Sigmoid colon (tissue), 7 donors: Measurements from ENCODE around the gene MXRA8. TPM values are rescaled to one million over a fixed set of nuclear protein-coding genes. Genes with fewer than 3 reads are reported as not detected.

Experiments used
- DNase-seq: peaks from one replicate; pipeline ENCODE4 v3.0.0-alpha.2; 2019
- H3K27ac ChIP-seq, 4 donors: fragments of 200-600 bp; sonication (generic); one replicate each; pipeline ENCODE4 v1.5.1; 2016 to 2019; ENCODE audit warnings: mild to moderate bottlenecking in 1 of 4
- H3K27me3 ChIP-seq, 3 donors: fragments of 200-600 bp; sonication (generic); one replicate each; pipeline ENCODE4 v1.5.1; 2019; ENCODE audit warnings: mild to moderate bottlenecking in 1 of 3
- H3K36me3 ChIP-seq, 4 donors: fragments of 200-600 bp; sonication (generic); one replicate each; pipeline ENCODE4 v1.5.1; 2016 to 2019
- H3K4me1 ChIP-seq, 4 donors: fragments of 200-600 bp; sonication (generic); one replicate each; pipeline ENCODE4 v1.5.1; 2017 to 2019
- H3K4me3 ChIP-seq, 4 donors: fragments of 200-600 bp; sonication (generic); one replicate each; pipeline ENCODE4 v1.5.1; 2017 to 2019; ENCODE audit warnings: mild to moderate bottlenecking in 2 of 4, moderate library complexity in 1 of 4
- H3K9me3 ChIP-seq, 4 donors: fragments of 200-600 bp in 3 of 4; sonication (generic) in 3 of 4; one replicate each; pipeline versions ENCODE4 v1.5.1 to v1.6.1; 2013 to 2019
- EP300 ChIP-seq, 4 donors: sonication (generic); formaldehyde crosslinking; IDR thresholded peaks; one replicate each; pipeline ENCODE4 v1.6.1; 2017; ENCODE audit warnings: antibody characterized with exemption in 4 of 4
- POLR2A ChIP-seq, 2 donors: fragments of 450-650 bp; IDR thresholded peaks; one replicate each; pipeline ENCODE4 v1.6.1; 2016; ENCODE audit warnings: antibody characterized with exemption in 2 of 2, mild to moderate bottlenecking in 2 of 2, moderate library complexity in 2 of 2
- POLR2AphosphoS5 ChIP-seq, 4 donors: sonication (generic); formaldehyde crosslinking; IDR thresholded peaks; one replicate each; pipeline ENCODE4 v1.6.1; 2017; ENCODE audit warnings: antibody characterized with exemption in 4 of 4
- WGBS, 2 donors: extraction: QIAGEN DNeasy Blood & Tissue Kit; methylation state at CpG; one replicate each; pipeline ENCODE4 v1.1.7; 2013; 5-methylcytosine and 5-hydroxymethylcytosine counted together
- intact Hi-C: fragments of 100-400 bp; cut with DNase I; formaldehyde crosslinking; loops from one replicate; pipeline ENCODE4 v1.15.1; 2023
- polyA plus RNA-seq, 3 donors: library from polyadenylated mRNA; stranded (reverse); fragments of 200-250 nt; gene quantifications; one replicate each; pipeline ENCODE4 v1.2.3, GENCODE V29; 2013
- total RNA-seq, 4 donors: library from RNA; depleted of rRNA; stranded (reverse); fragments of >200 nt; gene quantifications; one replicate each; pipeline ENCODE4 v1.1.0, GENCODE V29; 2016
- TF ChIP-seq, protein P1 (sequence below), 4 experiments: fragments of 450-650 bp in 3 of 4; fragments of 200-600 bp in 1 of 4; IDR thresholded peaks; one replicate each; pipeline ENCODE4 v1.5.1; 2016 to 2019; ENCODE audit warnings: antibody characterized with exemption in 4 of 4, mild to moderate bottlenecking in 3 of 4, moderate library complexity in 2 of 4
- donor health status: healthy with polysubstance abuse.
- donor health status: Bipolar disorder and iron deficiency.
- donor health status: healthy.

Gene MXRA8
- total and polyA plus RNA-seq, 7 donors, result 2.8 to 234 (median 78.8) TPM

DNA sequence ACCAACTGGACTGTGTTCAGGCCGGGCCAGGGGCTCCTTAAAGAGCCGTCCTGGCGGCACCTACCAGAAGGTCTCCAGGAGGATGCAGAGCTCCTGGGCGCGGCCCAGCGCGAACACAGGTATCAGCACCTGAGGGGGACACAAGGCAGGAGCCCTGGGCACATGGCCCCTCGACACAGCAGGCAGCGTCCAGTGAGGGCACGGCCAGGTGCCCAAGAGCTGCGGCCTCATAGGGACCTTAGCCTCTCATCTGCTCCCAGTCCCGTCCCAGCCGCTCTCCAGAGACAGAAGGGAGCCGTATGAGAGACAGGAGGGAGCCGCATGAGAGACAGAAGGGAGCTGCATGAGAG, 44.1 kb downstream of the MXRA8 start:
- no peak for DNase-seq
- H3K27me3 ChIP-seq, result no peaks in the 10 kb centered on the region
- H3K27ac ChIP-seq, result no peak overlapping the region
- no peak overlapping the region for H3K4me3 ChIP-seq
- no peak for TF ChIP-seq POLR2AphosphoS5 (IDR thresholded peaks at IDR 0.05)
- no peak for TF ChIP-seq POLR2A (IDR thresholded peaks at IDR 0.05)
- TF ChIP-seq, protein P1, sequence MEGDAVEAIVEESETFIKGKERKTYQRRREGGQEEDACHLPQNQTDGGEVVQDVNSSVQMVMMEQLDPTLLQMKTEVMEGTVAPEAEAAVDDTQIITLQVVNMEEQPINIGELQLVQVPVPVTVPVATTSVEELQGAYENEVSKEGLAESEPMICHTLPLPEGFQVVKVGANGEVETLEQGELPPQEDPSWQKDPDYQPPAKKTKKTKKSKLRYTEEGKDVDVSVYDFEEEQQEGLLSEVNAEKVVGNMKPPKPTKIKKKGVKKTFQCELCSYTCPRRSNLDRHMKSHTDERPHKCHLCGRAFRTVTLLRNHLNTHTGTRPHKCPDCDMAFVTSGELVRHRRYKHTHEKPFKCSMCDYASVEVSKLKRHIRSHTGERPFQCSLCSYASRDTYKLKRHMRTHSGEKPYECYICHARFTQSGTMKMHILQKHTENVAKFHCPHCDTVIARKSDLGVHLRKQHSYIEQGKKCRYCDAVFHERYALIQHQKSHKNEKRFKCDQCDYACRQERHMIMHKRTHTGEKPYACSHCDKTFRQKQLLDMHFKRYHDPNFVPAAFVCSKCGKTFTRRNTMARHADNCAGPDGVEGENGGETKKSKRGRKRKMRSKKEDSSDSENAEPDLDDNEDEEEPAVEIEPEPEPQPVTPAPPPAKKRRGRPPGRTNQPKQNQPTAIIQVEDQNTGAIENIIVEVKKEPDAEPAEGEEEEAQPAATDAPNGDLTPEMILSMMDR (IDR thresholded peaks at IDR 0.05), result no peak
- no peak for TF ChIP-seq EP300 (IDR thresholded peaks at IDR 0.05)
- peaks cover 24 to 67% (median 40%) of the 10 kb centered on the region in 4 donors for H3K36me3 ChIP-seq
- no peaks in the 10 kb centered on the region for H3K9me3 ChIP-seq
- intact Hi-C loops, result no loop called here
- peaks cover 0 to 50% (median 45%) of the 10 kb centered on the region in 4 donors for H3K4me1 ChIP-seq
- 94 to 96% methylated on average over 15 of the region's 15 CpGs for WGBS, 2 donors

DNA sequence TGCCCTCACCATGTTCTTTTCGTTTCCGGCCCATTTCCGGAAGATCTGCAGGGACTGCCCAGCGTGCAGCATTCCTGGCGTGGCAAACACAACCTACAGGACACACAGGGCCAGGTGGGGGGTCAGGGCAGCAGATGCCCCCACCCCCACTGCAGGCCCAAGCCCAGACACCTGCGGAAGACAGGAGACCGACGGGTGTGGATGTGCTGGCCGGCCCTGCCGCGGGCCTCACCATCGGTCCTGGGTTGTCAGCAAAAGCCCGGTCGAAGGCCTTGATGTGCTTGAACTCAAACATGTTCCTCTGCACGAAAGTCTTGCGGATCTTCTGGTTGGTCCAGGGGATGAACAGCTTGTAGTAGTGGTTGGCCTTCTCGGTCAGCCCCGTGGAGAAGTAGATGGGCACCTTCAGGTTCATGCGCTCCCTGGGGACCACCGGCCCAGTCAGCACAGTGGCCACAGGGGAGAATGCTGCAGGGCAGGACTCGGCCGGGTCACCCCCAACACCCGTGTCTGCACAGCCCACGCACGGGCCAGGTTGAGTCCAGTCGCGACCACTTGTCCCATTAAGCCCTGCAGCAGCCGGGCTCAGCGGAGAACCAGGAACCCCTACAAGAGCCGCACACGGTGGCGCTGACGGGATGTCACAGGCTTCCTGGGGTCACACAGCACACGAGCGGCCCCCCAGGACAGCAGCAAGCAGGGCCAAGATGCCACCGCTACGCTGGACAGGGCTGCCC, 44.7 kb downstream of the MXRA8 start:
- TF ChIP-seq POLR2AphosphoS5 (IDR thresholded peaks at IDR 0.05) (no peak), EP300 (IDR thresholded peaks at IDR 0.05) (no peak), POLR2A (IDR thresholded peaks at IDR 0.05) (no peak)
- TF ChIP-seq, protein P1 (IDR thresholded peaks at IDR 0.05), result no peak
- Histone ChIP-seq H3K27me3 (no peaks in the 10 kb centered on the region), H3K27ac (no peak overlapping the region), H3K4me1 (peaks cover 0 to 50% (median 44%) of the 10 kb centered on the region in 4 donors), H3K9me3 (no peaks in the 10 kb centered on the region), H3K36me3 (peaks cover 24 to 62% (median 38%) of the 10 kb centered on the region in 4 donors), H3K4me3 (no peak overlapping the region)
- 93 to 95% methylated on average over 37 of the region's 37 CpGs for WGBS, 2 donors
- DNase-seq, result no peak
- intact Hi-C loops, result no loop called here

DNA sequence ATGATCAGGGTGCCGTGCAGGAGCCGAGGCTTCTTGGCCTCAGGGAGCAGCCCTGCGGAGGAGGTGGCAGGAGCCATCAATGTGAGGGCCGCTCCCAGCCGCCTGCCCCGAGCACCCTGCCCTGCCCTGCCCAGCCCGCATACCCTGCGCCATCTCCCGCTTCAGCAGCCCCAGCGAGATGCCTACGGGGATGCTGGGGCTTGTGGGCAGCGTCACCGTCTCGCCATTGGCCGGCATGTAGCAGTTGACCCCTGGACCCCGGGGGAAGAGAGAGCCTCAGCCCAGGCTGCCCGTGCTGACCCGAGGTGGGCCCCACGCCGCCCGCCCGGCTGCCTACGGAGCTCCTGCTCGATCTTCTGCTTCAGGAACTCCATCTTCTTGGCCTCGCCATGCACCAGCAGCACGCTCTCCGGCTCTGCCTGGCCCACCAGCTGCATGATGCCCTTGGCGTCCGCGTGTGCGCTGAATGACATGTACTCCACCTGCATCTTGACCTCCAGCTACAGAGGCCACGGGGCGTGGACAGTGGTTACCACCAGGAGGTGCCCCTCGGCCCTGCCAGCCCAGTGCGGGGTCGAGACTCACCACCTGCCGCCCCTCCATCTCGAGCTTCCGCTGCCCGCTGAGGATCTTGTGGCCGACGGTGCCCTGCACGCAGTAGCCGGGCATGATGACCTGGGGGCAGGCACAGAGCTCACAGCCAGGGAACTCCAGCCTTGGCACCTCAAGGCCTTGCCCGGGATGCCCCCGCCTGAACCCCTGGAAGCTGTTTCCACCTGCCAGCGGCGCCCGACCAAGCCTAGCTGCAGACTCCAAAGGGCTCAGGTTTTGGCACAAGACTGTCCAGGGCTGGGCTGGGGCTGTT, 45.7 kb downstream of the MXRA8 start:
- TF ChIP-seq EP300 (IDR thresholded peaks at IDR 0.05), result no peak
- TF ChIP-seq, protein P1 (IDR thresholded peaks at IDR 0.05), result no peak
- TF ChIP-seq POLR2A (IDR thresholded peaks at IDR 0.05), result no peak
- TF ChIP-seq POLR2AphosphoS5 (IDR thresholded peaks at IDR 0.05), result no peak
- 92% methylated on average over 49 of the region's 49 CpGs for WGBS, 2 donors
- intact Hi-C loops, result no loop called here
- no peak overlapping the region for H3K4me3 ChIP-seq
- no peak for DNase-seq
- no peaks in the 10 kb centered on the region for H3K9me3 ChIP-seq
- H3K36me3 ChIP-seq, result peaks cover 24 to 62% (median 38%) of the 10 kb centered on the region in 4 donors
- H3K4me1 ChIP-seq, result peaks cover 0 to 42% (median 35%) of the 10 kb centered on the region in 4 donors
- H3K27me3 ChIP-seq, result no peaks in the 10 kb centered on the region
- H3K27ac ChIP-seq, result no peak overlapping the region

DNA sequence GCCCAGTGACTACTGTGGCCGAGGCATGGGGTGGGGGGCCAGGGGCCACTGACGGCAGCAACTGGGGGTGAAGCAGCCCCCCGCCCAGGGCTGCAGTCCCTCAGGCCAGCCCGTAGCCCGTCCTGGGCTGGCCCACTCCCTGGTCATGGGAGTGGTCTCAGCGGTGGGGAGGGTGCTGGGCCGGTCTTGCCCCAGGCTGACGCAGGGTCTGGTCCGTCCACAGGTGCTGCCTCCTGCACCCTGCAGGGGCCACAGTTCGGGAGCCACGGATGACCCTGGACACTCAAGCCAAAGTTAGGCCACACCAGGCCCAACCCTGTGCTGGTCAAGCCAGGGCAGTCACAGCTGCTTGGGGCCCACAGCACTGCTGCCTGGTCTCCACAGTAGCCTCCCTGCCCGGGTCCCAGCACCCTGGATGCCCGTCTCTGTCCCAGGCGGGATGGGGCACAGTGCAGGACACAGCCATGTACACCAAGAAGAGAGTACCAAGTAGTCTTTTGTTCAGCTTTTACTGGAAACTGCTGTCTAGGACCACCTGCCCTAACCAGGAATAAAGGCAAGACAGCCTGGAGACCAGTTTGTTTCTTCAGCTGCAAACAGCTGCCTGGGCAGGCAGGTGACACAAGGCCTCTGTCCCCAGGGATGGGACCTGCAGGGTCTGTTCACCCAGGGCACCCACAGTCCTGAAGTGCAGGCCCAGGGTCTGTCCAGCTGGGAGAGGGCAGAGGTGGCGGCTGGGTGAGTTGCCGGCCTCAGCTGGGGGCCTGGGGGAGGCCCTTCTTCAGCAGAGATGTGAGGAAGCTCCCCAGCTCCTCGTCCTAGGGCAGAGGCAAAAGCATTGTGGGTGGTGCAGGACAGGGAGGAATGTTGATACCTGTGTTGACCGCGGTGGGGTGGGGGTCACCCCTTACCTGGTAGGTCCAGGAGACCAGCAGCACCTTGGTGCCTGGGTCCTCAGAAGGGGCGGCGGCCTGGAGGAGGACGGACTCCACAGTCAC, 46.9 kb downstream of the MXRA8 start:
- Histone ChIP-seq H3K36me3 (peaks cover 24 to 55% (median 38%) of the 10 kb centered on the region in 4 donors), H3K4me1 (peaks cover 0 to 40% (median 37%) of the 10 kb centered on the region in 4 donors), H3K4me3 (no peak overlapping the region), H3K9me3 (no peaks in the 10 kb centered on the region), H3K27me3 (no peaks in the 10 kb centered on the region), H3K27ac (peak overlapping the region in 1 of 4 donors; percentile 98)
- DNase-seq, result no peak
- no peak for TF ChIP-seq EP300 (IDR thresholded peaks at IDR 0.05)
- no peak for TF ChIP-seq POLR2AphosphoS5 (IDR thresholded peaks at IDR 0.05)
- TF ChIP-seq POLR2A (IDR thresholded peaks at IDR 0.05), result no peak
- TF ChIP-seq, protein P1 (IDR thresholded peaks at IDR 0.05), result no peak
- WGBS, 2 donors, result 91 to 92% methylated on average over 22 of the region's 22 CpGs
- intact Hi-C loops, result no loop called here
